HepG2 (cell line): ENCODE measurements around the gene MAP1LC3B. TPM values are rescaled to one million over a fixed set of nuclear protein-coding genes. Genes with fewer than 3 reads are reported as not detected.

Experiments used
- ARNTL ChIP-seq: sonication (generic); formaldehyde crosslinking; IDR thresholded peaks from 2 replicates; pipeline ENCODE4 v1.4.0; 2020; ENCODE audit warnings: mild to moderate bottlenecking, missing genetic modification reagents
- BRF2 ChIP-seq: sonication (generic); formaldehyde crosslinking; IDR thresholded peaks from 2 replicates; pipeline ENCODE4 v1.8.1; 2022; ENCODE audit warnings: mild to moderate bottlenecking, missing genetic modification reagents
- GFI1 ChIP-seq: sonication (generic); formaldehyde crosslinking; IDR thresholded peaks from 2 replicates; pipeline ENCODE4 v1.5.0; 2020; ENCODE audit warnings: missing genetic modification reagents, mild to moderate bottlenecking, borderline replicate concordance
- KLF6 ChIP-seq: IDR thresholded peaks from 2 replicates; pipeline ENCODE4 v1.8.0; 2016; ENCODE audit warnings: missing biosample characterization, missing genetic modification reagents
- LBX2 ChIP-seq: sonication (generic); formaldehyde crosslinking; IDR thresholded peaks from 2 replicates; pipeline ENCODE4 v1.5.0; 2020; ENCODE audit warnings: missing genetic modification reagents, mild to moderate bottlenecking, borderline replicate concordance
- MEIS2 ChIP-seq: sonication (generic); formaldehyde crosslinking; IDR thresholded peaks from 2 replicates; pipeline ENCODE4 v1.9.0; 2021; ENCODE audit warnings: mild to moderate bottlenecking, missing genetic modification reagents
- RFXAP ChIP-seq: sonication (generic); formaldehyde crosslinking; IDR thresholded peaks from 2 replicates; pipeline ENCODE4 v1.4.0; 2020; ENCODE audit warnings: missing genetic modification reagents, borderline replicate concordance
- SNAPC4 ChIP-seq: sonication (generic); formaldehyde crosslinking; IDR thresholded peaks from 2 replicates; pipeline ENCODE4 v1.4.0; 2020; ENCODE audit warnings: mild to moderate bottlenecking, missing genetic modification reagents
- ZNF124 ChIP-seq: sonication (generic); formaldehyde crosslinking; IDR thresholded peaks from 2 replicates; pipeline ENCODE4 v1.4.0; 2020; ENCODE audit warnings: missing genetic modification reagents
- ZNF138 ChIP-seq: sonication (generic); formaldehyde crosslinking; IDR thresholded peaks from 2 replicates; pipeline ENCODE4 v1.5.0; 2020; ENCODE audit warnings: mild to moderate bottlenecking, low read depth, missing genetic modification reagents
- ZNF317 ChIP-seq: sonication (generic); formaldehyde crosslinking; IDR thresholded peaks from 2 replicates; pipeline ENCODE4 v1.5.0; 2020; ENCODE audit warnings: mild to moderate bottlenecking, missing genetic modification reagents
- ZNF33B ChIP-seq: sonication (generic); formaldehyde crosslinking; IDR thresholded peaks from 2 replicates; pipeline ENCODE4 v1.5.1; 2020; ENCODE audit warnings: mild to moderate bottlenecking, missing genetic modification reagents
- ZNF362 ChIP-seq: sonication (generic); formaldehyde crosslinking; IDR thresholded peaks from 2 replicates; pipeline ENCODE4 v1.4.0; 2020; ENCODE audit warnings: missing genetic modification reagents, mild to moderate bottlenecking, borderline replicate concordance
- ZNF703 ChIP-seq: sonication (generic); formaldehyde crosslinking; IDR thresholded peaks from 2 replicates; pipeline ENCODE4 v1.5.1; 2020; ENCODE audit warnings: missing genetic modification reagents, mild to moderate bottlenecking, moderate library complexity, borderline replicate concordance
- polyA plus RNA-seq, 8 experiments: library from polyadenylated mRNA; depleted of rRNA in 3 of 8; stranded (reverse) in 7 of 8; unstranded in 1 of 8; fragments of >200 nt; fragmentation: Illumina TruSeq in 4 of 8; extraction: Trizol in 4 of 8; gene quantifications; 2 replicates each; pipeline versions ENCODE4 v1.2.1 to v1.2.3, GENCODE V29; 2011 to 2016; ENCODE audit warnings: low read depth in 4 of 8, missing spikeins in 1 of 8, mixed read lengths in 1 of 8; ENCODE audit not compliant: insufficient read depth in 1 of 8
- total RNA-seq, 5 experiments: library from RNA; depleted of rRNA; stranded (reverse); fragments of >200 nt; fragmentation: Illumina TruSeq; extraction: Trizol; gene quantifications; 2 replicates each; pipeline ENCODE4 v1.2.3, GENCODE V29; 2016; ENCODE audit warnings: low read depth in 1 of 5
- TF ChIP-seq, protein P1 (sequence below): sonication (generic); formaldehyde crosslinking; IDR thresholded peaks from 2 replicates; pipeline ENCODE4 v1.5.0; 2020; ENCODE audit warnings: mild to moderate bottlenecking, missing genetic modification reagents
- TF ChIP-seq, protein P2 (sequence below): sonication (generic); formaldehyde crosslinking; IDR thresholded peaks from 2 replicates; pipeline ENCODE4 v1.5.0; 2020; ENCODE audit warnings: mild to moderate bottlenecking, low read depth, missing genetic modification reagents, borderline replicate concordance

Gene MAP1LC3B
- total and polyA plus RNA-seq, 2 of the 13 experiments (the other 11 are each of a cell fraction or from before 2014, with no cell fraction given) = 15.7 to 37.4 TPM

- TF ChIP-seq, protein P1, sequence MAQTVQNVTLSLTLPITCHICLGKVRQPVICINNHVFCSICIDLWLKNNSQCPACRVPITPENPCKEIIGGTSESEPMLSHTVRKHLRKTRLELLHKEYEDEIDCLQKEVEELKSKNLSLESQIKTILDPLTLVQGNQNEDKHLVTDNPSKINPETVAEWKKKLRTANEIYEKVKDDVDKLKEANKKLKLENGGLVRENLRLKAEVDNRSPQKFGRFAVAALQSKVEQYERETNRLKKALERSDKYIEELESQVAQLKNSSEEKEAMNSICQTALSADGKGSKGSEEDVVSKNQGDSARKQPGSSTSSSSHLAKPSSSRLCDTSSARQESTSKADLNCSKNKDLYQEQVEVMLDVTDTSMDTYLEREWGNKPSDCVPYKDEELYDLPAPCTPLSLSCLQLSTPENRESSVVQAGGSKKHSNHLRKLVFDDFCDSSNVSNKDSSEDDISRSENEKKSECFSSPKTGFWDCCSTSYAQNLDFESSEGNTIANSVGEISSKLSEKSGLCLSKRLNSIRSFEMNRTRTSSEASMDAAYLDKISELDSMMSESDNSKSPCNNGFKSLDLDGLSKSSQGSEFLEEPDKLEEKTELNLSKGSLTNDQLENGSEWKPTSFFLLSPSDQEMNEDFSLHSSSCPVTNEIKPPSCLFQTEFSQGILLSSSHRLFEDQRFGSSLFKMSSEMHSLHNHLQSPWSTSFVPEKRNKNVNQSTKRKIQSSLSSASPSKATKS = peak; percentile 90
- no peak for TF ChIP-seq LBX2
- peak; percentile 53; the same call in 1 of the 2 replicates for TF ChIP-seq KLF6 (CRISPR knock-in tag)
- peak; percentile 70; the same call in 1 of the 2 replicates for TF ChIP-seq RFXAP (CRISPR knock-in tag)
- peak; percentile 100 for TF ChIP-seq MEIS2 (CRISPR knock-in tag)
- TF ChIP-seq SNAPC4 (CRISPR knock-in tag) = peak; percentile 88; the same call in 1 of the 2 replicates
- peak; percentile 99 for TF ChIP-seq ARNTL (CRISPR knock-in tag)
- 0 out of 2 replicates have a peak, but pooled peaks have one; percentile 10 for TF ChIP-seq ZNF317 (CRISPR knock-in tag)
- TF ChIP-seq, protein P2, sequence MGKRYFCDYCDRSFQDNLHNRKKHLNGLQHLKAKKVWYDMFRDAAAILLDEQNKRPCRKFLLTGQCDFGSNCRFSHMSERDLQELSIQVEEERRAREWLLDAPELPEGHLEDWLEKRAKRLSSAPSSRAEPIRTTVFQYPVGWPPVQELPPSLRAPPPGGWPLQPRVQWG (CRISPR knock-in tag) = no peak
- TF ChIP-seq BRF2 (CRISPR knock-in tag) = no peak
- peak; percentile 81; the same call in 1 of the 2 replicates for TF ChIP-seq ZNF362 (CRISPR knock-in tag)
- TF ChIP-seq ZNF124 (CRISPR knock-in tag) = 0 out of 2 replicates have a peak, but pooled peaks have one; percentile 58
- TF ChIP-seq ZNF33B (CRISPR knock-in tag) = 0 out of 2 replicates have a peak, but pooled peaks have one; percentile 36
- no peak for TF ChIP-seq ZNF703
- TF ChIP-seq GFI1 = peak; percentile 84
- TF ChIP-seq ZNF138 (CRISPR knock-in tag) = no peak
These were observed 4.0 kb upstream of the MAP1LC3B start (continued) for GRCh38 chr16:87387942-87388817.
